ENCODE data around the gene LSM6.

DNA sequence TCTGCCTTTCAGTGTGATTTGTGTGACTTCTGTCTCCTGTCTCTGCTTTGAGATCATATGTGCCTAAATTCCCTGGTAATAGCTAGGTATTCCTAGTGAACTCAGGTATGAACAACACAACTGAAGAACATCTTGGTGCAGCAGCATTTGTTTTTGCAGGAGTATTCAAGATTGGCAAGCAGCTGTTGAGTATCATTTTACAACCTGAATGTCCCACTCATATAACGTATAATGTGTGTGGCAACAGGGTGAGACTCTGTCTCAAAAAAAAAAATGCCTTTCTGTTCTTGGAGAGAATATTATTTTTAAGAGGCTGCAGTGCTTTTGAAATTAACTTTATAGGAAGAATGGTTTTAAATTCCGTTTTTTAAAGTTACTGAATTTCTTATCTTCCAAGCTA, 7.7 kb downstream of the LSM6 start:
- TF ChIP-seq, protein P1, sequence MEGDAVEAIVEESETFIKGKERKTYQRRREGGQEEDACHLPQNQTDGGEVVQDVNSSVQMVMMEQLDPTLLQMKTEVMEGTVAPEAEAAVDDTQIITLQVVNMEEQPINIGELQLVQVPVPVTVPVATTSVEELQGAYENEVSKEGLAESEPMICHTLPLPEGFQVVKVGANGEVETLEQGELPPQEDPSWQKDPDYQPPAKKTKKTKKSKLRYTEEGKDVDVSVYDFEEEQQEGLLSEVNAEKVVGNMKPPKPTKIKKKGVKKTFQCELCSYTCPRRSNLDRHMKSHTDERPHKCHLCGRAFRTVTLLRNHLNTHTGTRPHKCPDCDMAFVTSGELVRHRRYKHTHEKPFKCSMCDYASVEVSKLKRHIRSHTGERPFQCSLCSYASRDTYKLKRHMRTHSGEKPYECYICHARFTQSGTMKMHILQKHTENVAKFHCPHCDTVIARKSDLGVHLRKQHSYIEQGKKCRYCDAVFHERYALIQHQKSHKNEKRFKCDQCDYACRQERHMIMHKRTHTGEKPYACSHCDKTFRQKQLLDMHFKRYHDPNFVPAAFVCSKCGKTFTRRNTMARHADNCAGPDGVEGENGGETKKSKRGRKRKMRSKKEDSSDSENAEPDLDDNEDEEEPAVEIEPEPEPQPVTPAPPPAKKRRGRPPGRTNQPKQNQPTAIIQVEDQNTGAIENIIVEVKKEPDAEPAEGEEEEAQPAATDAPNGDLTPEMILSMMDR (conservative IDR thresholded peaks at IDR 0.05; ENCODE audit: low read length), result no peak
- TF ChIP-seq EZH2phosphoT487 (IDR thresholded peaks at IDR 0.05; ENCODE audit: borderline replicate concordance, low read depth, low read length), result no peak
